GM19043 (cell line): Measurements from ENCODE around the gene RPP40.

Experiments used
- ATAC-seq: cut with Tn5 transposase; IDR thresholded peaks from one replicate; pipeline ENCODE4 v1.9.1; 2021; ENCODE audit warnings: low read depth; ENCODE audit not compliant: unreplicated experiment

RPP40 gene

GRCh38 chr6:4946521-4946920 lies 57.3 kb downstream of the RPP40 start:
- ATAC-seq, result no peak
